Liver (tissue), 9 donors: ENCODE measurements around the gene ITGAE. TPM values are rescaled to one million over a fixed set of nuclear protein-coding genes. Genes with fewer than 3 reads are reported as not detected.

Experiments used
- DNase-seq: peaks from one replicate; pipeline ENCODE4 v3.0.0-alpha.2; 2017; ENCODE audit warnings: low spot score
- H3K27ac ChIP-seq, 2 donors: one replicate each; pipeline ENCODE4 v1.7.0; 2013; ENCODE audit warnings: inconsistent platforms in 2 of 2, low read length in 2 of 2, control low read depth in 1 of 2, low read depth in 1 of 2, mild to moderate bottlenecking in 1 of 2
- H3K27me3 ChIP-seq, 4 donors: one replicate each; pipeline versions ENCODE4 v1.6.1 to v1.7.0; 2013; ENCODE audit warnings: low read length in 3 of 4, inconsistent platforms in 1 of 4, mild to moderate bottlenecking in 1 of 4, moderate library complexity in 1 of 4; ENCODE audit not compliant: control insufficient read depth in 4 of 4, insufficient read depth in 4 of 4
- H3K36me3 ChIP-seq, 4 donors: one replicate each; pipeline versions ENCODE4 v1.6.1 to v1.7.0; 2013; ENCODE audit warnings: low read length in 3 of 4, mild to moderate bottlenecking in 3 of 4, low read depth in 1 of 4, moderate library complexity in 1 of 4; ENCODE audit not compliant: control insufficient read depth in 4 of 4, insufficient read depth in 3 of 4
- H3K4me1 ChIP-seq, 4 donors: one replicate each; pipeline versions ENCODE4 v1.6.1 to v1.7.0; 2013; ENCODE audit warnings: low read length in 3 of 4, mild to moderate bottlenecking in 3 of 4, moderate library complexity in 1 of 4; ENCODE audit not compliant: control insufficient read depth in 4 of 4, insufficient read depth in 4 of 4
- H3K4me3 ChIP-seq, 3 donors: one replicate each; pipeline versions ENCODE4 v1.6.1 to v1.7.0; 2013; ENCODE audit warnings: low read length in 3 of 3, control low read depth in 1 of 3, low read depth in 1 of 3, mild to moderate bottlenecking in 1 of 3
- H3K9ac ChIP-seq, 2 donors: one replicate each; pipeline ENCODE4 v1.7.0; 2013; ENCODE audit warnings: low read length in 2 of 2, mild to moderate bottlenecking in 2 of 2, moderate library complexity in 2 of 2, control low read depth in 1 of 2, low read depth in 1 of 2
- H3K9me3 ChIP-seq, 4 donors: one replicate each; pipeline versions ENCODE4 v1.6.1 to v1.7.0; 2013; ENCODE audit warnings: low read length in 3 of 4; ENCODE audit not compliant: control insufficient read depth in 4 of 4
- HNF4G ChIP-seq: IDR thresholded peaks from 2 replicates; pipeline ENCODE4 v1.6.1; 2016; ENCODE audit warnings: antibody characterized with exemption
- JUND ChIP-seq, 2 donors: IDR thresholded peaks; 2 replicates each; pipeline ENCODE4 v1.6.1; 2016; ENCODE audit warnings: antibody characterized with exemption in 2 of 2
- NR2F2 ChIP-seq: IDR thresholded peaks from 2 replicates; pipeline ENCODE4 v1.6.1; 2016; ENCODE audit warnings: antibody characterized with exemption
- RAD21 ChIP-seq, 2 donors: IDR thresholded peaks; 2 replicates each; pipeline ENCODE4 v1.6.1; 2016; ENCODE audit warnings: antibody characterized with exemption in 2 of 2, mild to moderate bottlenecking in 2 of 2
- WGBS: extraction: QIAGEN DNeasy Blood & Tissue Kit; methylation state at CpG from one replicate; pipeline ENCODE4 v1.1.7; 2013; 5-methylcytosine and 5-hydroxymethylcytosine counted together
- polyA plus RNA-seq, 2 donors: library from polyadenylated mRNA; stranded (reverse) in 1 of 2; unstranded in 1 of 2; fragments of 200-250 nt in 1 of 2; fragments of >200 nt in 1 of 2; fragmentation: Nextera tagmentation in 1 of 2; extraction: Ambion mirVana in 1 of 2; gene quantifications; one replicate each; pipeline versions ENCODE4 v1.2.1 to v1.2.3, GENCODE V29; 2013 to 2015
- total RNA-seq, 2 donors: library from RNA; depleted of rRNA; stranded (reverse); fragments of >200 nt; gene quantifications; one replicate each; pipeline ENCODE4 v1.2.3, GENCODE V29; 2014
- TF ChIP-seq, protein P1 (sequence below): IDR thresholded peaks from 2 replicates; pipeline ENCODE4 v1.6.1; 2016; ENCODE audit warnings: antibody characterized with exemption
- TF ChIP-seq, protein P2 (sequence below): IDR thresholded peaks from 2 replicates; pipeline ENCODE4 v1.6.1; 2016; ENCODE audit warnings: antibody characterized with exemption
- TF ChIP-seq, protein P3 (sequence below): fragments of 150-350 bp; IDR thresholded peaks from 2 replicates; pipeline ENCODE4 v1.5.1; 2017; ENCODE audit warnings: improper control_type of control experiment, low read depth, low read length; ENCODE audit not compliant: missing input control
- donor health status: healthy.
- donor health status: healthy.
- donor health status: healthy.
- donor health status: healthy.
- donor health status: healthy.

ITGAE gene
- total and polyA plus RNA-seq, 4 donors, result 6.5 to 17.7 (median 12.1) TPM

DNA sequence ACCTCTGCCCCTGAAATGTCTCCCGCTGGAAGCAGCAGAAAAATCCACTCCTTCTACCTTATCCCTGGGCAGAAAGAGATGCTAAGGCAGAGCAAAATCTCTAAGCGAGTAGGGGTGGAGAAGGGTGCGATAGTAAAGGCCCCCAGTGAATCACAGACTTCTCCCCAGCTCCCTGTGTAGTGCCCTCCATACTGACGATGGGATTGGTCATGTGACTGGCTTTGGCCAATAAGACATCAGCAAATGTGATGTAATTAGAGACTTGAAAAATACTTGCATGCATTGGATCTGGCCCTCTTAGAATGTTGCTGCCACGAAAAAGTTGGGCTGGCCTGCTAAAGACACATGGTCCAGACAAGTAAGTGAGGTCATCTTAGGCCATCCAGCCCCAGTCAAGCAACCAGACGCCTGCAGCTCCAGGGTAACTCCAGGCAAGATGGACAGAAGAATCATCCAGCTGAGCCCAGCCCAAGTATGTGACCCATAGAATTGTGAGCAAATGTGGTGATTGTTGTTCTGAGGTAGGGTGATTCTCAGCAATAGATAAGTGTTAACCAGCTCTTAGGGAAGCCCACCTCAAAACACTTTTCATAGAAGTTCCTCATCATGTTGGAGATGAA is 41.3 kb downstream of the ITGAE start (continued):
- TF ChIP-seq, protein P1, sequence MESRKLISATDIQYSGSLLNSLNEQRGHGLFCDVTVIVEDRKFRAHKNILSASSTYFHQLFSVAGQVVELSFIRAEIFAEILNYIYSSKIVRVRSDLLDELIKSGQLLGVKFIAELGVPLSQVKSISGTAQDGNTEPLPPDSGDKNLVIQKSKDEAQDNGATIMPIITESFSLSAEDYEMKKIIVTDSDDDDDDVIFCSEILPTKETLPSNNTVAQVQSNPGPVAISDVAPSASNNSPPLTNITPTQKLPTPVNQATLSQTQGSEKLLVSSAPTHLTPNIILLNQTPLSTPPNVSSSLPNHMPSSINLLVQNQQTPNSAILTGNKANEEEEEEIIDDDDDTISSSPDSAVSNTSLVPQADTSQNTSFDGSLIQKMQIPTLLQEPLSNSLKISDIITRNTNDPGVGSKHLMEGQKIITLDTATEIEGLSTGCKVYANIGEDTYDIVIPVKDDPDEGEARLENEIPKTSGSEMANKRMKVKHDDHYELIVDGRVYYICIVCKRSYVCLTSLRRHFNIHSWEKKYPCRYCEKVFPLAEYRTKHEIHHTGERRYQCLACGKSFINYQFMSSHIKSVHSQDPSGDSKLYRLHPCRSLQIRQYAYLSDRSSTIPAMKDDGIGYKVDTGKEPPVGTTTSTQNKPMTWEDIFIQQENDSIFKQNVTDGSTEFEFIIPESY, result no peak
- TF ChIP-seq, protein P2, sequence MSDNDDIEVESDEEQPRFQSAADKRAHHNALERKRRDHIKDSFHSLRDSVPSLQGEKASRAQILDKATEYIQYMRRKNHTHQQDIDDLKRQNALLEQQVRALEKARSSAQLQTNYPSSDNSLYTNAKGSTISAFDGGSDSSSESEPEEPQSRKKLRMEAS, result no peak
- TF ChIP-seq NR2F2, result no peak
- TF ChIP-seq HNF4G, result no peak
- no peak for TF ChIP-seq JUND (IDR thresholded peaks at IDR 0.05)

DNA sequence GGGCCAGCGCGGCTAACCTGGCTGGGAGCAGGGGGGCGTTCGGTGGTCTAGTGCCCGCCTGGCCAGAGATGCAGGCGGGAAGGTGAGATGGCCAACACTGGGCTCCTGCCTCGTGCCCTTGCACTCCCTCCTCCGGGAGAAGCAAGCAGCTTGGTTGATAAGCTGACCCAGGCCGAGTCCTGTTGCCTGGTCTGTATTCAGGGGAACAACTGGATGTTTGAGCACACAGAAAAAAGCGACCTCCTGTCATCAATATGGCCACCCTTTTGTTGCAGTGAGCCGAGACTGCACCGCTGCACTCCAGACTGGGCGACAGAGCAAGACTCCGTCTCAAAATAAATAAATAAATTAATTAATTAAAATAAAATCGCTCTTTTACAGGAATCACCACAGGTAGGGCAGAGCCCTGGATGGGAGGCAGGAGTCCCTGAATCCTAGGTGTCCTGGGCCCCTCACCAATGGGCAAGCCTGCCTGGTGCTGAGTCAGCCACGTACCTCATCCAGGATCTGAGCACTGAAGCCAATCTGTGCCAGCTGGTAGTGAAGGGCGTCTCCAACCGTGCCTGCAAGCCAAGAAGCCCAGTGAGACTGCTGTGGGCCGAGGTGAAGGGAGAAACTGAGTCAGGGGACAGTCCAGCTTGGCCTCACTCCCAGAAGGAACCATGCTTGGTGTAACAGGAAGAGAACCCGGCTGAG is 45.5 kb downstream of the ITGAE start:
- WGBS, result 58% methylated on average over 20 of the region's 20 CpGs
- H3K27me3 ChIP-seq, result no peaks in the 10 kb centered on the region
- H3K36me3 ChIP-seq, result no peaks in the 10 kb centered on the region
- no peak for DNase-seq
- no peak overlapping the region for H3K27ac ChIP-seq
- H3K4me1 ChIP-seq, result peaks cover 0 to 4% (median 0%) of the 10 kb centered on the region in 4 donors
- no peaks in the 10 kb centered on the region for H3K9me3 ChIP-seq
- no peak overlapping the region for H3K9ac ChIP-seq
- H3K4me3 ChIP-seq, result peak overlapping the region in 1 of 3 donors; percentile 21
- TF ChIP-seq RAD21 (IDR thresholded peaks at IDR 0.05), result no peak

DNA sequence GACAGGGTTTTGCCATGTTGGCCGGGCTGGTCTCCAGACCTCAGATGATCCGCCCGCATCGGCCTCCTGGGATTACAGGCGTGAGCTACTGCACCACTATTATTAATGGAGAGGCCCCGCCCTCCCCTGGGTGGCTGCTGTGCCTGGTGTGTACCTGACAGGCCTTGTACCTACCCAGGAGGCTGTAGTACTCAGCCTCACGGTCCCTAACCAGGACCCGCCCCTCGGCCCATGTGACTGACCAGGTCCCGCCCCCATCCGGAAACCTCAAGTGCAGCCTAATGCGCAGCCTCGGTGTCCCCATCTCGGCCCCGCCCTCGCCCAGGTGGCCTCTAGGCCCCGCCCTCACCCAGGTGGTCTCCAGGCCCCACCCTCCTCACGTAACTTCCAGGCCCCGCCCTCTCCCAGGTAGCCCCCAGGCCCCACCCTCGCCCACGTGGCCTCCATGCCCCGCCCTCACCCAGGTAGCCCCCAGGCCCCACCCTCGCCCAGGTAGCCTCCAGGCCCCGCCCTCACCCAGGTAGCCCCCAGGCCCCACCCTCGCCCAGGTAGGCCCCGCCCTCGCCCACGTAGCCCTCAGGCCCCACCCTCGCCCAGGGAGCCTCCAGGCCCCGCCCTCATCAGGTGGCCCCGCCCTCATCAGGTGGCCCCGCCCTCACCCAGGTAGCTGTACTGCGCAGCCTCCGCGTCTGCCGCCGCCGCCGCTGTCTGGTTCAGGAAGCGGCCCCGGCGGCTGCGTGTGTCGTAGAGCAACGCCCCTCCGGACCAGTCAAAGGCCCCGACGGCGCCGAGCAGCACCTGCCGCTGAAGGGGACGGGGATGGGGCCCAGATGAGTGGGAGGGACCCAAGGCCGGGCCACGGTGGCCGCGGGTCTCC is 46.3 kb downstream of the ITGAE start:
- H3K36me3 ChIP-seq, result no peaks in the 10 kb centered on the region
- H3K4me1 ChIP-seq, result peaks cover 0 to 4% (median 0%) of the 10 kb centered on the region in 4 donors
- no peak overlapping the region for H3K27ac ChIP-seq
- WGBS, result 15% methylated on average over 56 of the region's 56 CpGs
- no peaks in the 10 kb centered on the region for H3K9me3 ChIP-seq
- peak overlapping the region in 1 of 3 donors; percentile 21 for H3K4me3 ChIP-seq
- TF ChIP-seq, protein P2, result no peak
- TF ChIP-seq, protein P1, result no peak
- TF ChIP-seq, protein P3, sequence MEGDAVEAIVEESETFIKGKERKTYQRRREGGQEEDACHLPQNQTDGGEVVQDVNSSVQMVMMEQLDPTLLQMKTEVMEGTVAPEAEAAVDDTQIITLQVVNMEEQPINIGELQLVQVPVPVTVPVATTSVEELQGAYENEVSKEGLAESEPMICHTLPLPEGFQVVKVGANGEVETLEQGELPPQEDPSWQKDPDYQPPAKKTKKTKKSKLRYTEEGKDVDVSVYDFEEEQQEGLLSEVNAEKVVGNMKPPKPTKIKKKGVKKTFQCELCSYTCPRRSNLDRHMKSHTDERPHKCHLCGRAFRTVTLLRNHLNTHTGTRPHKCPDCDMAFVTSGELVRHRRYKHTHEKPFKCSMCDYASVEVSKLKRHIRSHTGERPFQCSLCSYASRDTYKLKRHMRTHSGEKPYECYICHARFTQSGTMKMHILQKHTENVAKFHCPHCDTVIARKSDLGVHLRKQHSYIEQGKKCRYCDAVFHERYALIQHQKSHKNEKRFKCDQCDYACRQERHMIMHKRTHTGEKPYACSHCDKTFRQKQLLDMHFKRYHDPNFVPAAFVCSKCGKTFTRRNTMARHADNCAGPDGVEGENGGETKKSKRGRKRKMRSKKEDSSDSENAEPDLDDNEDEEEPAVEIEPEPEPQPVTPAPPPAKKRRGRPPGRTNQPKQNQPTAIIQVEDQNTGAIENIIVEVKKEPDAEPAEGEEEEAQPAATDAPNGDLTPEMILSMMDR, result no peak
- H3K9ac ChIP-seq, result no peak overlapping the region
- H3K27me3 ChIP-seq, result no peaks in the 10 kb centered on the region
- DNase-seq, result peak; percentile 64
